Measurements from ENCODE around the gene CPNE9. TPM values are rescaled to one million over a fixed set of nuclear protein-coding genes. Genes with fewer than 3 reads are reported as not detected.

The CPNE9 gene
- total RNA-seq, 1 donor from 2014 or later: not detected

- no peak for DNase-seq (ENCODE audit: low spot score)
Observed at GRCh38 chr3:9715136-9715535, 11.5 kb downstream of the CPNE9 start.

- DNase-seq (ENCODE audit: low spot score): no peak
Observed at GRCh38 chr3:9715764-9716437, 12.3 kb downstream of the CPNE9 start.

DNA sequence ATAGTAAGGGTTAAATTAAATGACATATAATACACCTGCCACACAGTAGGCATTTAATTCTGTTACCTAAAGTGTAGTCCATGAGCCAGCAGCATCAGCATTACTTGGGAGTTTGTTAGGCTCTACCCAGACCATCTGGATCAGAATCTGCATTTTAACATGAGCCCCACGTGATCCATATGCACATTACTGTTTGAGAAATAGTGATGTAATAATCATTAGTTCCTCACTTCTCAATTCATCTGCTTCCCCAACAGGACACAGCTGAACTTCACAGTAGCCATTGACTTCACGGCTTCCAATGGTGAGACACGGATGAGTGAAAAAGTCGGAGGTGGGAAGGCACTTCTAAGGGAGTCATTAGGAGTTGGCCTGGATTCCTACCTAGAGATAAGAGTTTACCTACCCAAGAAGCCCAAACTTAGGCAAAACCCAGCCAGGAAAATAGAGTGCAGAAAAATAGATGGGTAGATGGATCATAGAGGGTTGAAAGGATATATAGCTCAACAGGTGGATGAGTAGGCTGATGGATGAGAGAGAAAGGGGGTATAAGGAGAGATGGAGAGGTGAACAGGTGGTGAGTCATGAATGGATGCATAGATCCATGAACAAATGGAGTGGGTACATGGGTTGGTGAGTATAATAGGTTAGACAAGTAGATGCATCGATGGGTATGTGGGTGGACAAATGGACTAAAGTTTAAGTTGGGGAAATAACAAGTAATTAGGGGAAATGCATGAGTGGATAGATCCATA is 13.3 kb downstream of the CPNE9 start:
- no peak for DNase-seq (ENCODE audit: low spot score)

- no peak for DNase-seq (ENCODE audit: low spot score)
Observed at GRCh38 chr3:9717563-9717962, 13.9 kb downstream of the CPNE9 start.

DNA sequence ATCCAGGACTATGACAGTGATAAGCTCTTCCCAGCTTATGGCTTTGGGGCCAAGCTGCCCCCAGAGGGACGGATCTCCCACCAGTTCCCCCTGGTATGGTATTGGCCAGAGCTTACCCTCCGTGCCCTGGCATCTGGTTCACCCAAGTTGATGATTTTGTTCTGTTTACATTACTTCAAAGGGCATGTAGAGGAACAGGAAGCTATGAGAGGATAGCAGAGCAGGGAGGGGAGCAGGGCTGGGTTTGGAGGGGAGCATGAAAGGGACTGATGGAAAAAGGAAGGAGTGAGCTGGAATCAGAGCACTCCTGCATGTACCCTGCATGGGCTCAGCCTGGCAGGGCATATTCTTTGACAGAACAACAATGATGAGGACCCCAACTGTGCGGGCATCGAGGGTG is 14.5 kb downstream of the CPNE9 start:
- no peak for DNase-seq (ENCODE audit: low spot score)

GRCh38 chr3:9721015-9721699 is 17.5 kb downstream of the CPNE9 start:
- DNase-seq (ENCODE audit: low spot score): no peak

DNA sequence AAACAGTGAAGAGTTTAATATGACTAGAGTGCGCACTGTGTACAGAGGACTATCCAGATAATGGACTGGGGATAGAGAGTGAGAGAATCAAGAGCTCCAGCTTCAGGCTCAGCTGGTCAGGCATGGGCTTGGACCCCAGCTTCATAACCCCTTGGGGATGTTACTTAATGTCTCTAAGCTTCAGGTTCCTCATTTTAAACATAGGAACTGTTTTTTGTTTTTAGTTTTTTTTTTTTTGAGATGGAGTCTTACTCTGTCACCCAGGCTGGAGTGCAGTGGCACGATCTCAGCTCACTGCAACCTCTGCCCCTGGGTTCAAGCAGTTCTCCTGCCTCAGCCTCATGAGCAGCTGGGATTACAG is 18.0 kb downstream of the CPNE9 start:
- no peak for DNase-seq (ENCODE audit: low spot score)

DNA sequence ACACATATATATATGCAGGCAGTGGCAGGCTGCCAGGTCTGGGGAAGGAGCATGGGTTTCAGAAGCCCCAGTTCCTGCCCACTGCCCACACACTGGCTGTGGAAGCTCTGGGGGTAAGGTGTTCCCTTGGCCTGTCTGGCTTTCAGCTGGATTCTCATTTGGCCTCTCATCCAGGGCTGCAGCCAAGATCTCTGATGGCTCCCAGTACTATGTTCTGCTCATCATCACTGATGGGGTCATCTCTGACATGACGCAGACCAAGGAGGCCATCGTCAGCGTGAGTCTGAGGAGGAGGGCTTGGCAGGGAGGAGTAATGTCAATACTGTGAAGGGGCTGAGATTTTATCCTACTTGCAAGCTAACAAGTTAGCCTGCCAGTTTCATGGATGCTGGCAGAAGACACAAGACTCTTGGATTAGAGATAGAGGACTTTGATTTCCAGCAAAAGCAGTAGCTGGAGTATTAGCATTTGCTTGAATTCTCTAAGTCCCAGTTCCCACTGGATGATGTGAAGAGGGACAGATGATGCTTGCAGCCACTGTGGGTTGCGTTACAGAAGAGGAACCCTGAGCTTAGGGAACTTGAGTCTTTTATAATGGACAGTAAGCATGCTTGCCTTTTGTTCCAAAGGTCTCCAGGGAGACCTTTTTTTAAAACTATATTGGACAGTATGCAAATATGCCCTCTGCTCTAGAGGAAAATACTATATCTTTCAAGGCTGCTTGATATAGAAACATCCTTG is 22.3 kb downstream of the CPNE9 start:
- DNase-seq (ENCODE audit: low spot score): no peak

DNA sequence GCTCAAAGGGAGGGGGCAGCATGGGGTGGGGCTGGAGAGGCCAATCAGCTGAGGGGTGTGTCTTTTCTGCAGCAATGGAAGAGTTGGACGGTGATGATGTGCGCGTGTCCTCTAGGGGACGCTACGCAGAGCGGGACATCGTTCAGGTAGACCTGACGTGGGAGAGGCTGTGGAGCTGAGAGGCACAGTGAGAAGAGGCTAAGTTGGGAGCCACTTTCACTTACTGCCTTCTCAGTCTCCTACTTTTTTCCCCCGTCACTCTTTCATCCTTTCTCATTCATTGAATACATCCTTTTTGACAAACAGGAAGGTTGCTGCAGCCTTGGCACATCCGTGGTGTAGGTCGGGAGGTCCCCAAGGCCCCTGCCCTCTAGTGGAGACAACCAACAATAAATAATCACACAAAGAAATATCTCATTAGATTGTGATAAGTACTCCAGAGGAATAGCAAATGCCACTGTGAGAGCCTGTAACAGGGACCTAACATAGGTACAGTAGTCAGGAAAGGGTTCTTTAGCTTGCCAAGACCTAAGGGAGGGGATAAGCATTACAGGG is 23.5 kb downstream of the CPNE9 start:
- DNase-seq (ENCODE audit: low spot score): no peak

GRCh38 chr3:9727743-9728142 is 24.1 kb downstream of the CPNE9 start:
- no peak for DNase-seq (ENCODE audit: low spot score)

- no peak for DNase-seq (ENCODE audit: low spot score)
Observed at GRCh38 chr3:9729419-9729818, 25.8 kb downstream of the CPNE9 start.

DNA sequence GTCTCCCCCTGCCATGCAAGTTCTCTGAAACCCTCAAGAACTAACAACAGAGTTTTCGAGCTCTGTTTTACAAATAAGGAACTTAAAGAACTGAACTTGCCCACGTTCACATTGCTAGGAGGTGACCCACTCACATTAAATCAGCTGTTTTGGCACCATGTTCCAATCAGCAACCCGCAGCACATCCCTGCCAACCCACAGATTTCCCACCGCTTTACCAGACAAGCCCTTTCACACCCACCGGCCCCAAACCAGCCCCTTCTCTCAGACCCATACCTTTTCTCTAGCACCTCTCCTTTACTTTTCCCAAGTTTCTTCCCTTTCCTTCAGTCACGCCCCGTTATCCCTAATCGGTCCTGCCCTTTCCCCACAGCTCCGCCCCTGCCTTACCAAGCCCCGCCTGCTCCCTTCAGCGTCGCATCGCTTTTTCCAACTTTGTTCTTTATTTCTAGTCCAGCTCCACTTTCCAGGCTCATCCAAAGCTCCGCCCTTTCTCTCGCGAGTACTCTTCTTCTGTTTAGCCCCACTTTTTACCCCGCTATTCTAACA is 27.1 kb downstream of the CPNE9 start:
- no peak for DNase-seq (ENCODE audit: low spot score)

DNA sequence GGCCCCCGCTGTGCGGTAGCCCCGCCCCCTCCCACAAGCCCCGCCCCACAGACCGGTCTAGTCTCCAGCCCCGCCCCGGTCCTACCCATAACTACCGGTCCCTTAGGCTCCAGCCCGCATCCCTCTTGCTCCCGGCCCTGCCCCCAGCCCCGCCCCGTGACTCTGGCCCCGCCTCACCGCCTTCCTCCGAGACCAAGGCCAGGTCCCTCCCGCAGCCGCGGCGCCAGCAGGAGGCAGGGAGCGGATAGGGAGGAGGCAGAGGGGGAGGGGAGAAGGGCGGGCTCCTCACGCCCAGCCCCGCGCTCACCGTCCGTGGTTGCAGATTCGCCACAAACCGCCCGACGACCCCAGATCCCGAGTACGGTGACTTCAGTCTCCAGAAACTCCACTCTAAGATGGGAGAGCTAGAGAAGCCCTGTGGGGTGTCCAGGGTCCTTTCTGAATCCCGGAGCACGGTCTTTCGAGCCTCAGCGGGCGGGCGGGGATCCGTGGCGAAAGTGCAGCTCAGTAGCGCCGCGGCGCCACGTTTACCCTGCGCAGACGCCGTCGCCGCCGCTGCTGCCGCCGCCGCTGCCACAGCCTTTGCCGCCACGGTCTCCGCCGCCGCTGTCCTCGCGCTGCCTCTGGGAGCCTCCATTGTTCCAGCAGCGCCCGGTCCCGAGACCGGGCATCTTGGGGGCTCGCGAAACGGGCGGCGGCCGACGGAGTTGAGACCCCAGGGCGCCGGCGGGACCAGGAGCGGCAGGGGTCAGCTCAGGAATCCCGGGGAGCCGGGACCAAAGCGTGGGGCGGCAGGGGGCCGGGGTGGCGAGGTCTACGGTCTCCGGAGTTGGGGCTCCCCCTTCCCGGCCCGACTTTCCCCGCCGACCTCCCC is 27.8 kb downstream of the CPNE9 start, which contains the start of gene BRPF1:
BRPF1 (plus strand) TSS at position 530 of the 874 bp plus-strand sequence. CDS start 2,406 bp downstream, outside the sequence.
- peak; percentile 99 for DNase-seq (ENCODE audit: low spot score)

- DNase-seq (ENCODE audit: low spot score): no peak
Observed at GRCh38 chr3:9732080-9732739, 28.6 kb downstream of the CPNE9 start.

GRCh38 chr3:9732740-9733115 is 29.1 kb downstream of the CPNE9 start:
- DNase-seq (ENCODE audit: low spot score): no peak

GRCh38 chr3:9736831-9737230 is 33.2 kb downstream of the CPNE9 start:
- no peak for DNase-seq (ENCODE audit: low spot score)

GRCh38 chr3:9739181-9739580 is 35.5 kb downstream of the CPNE9 start:
- no peak for DNase-seq (ENCODE audit: low spot score)

- DNase-seq (ENCODE audit: low spot score): no peak
Observed at GRCh38 chr3:9742560-9742959, 38.9 kb downstream of the CPNE9 start.

GRCh38 chr3:9743548-9743947 is 39.9 kb downstream of the CPNE9 start:
- no peak for DNase-seq (ENCODE audit: low spot score)

All from mesenteric fat pad (tissue), 1 donor.